MCF 10A (cell line): ENCODE measurements around the gene FBXO17. TPM values are rescaled to one million over a fixed set of nuclear protein-coding genes. Genes with fewer than 3 reads are reported as not detected.

ENCODE experiments used
- BruUV-seq: library from RNA; stranded (reverse); fragments of 400-500 nt; replicated peaks from 2 replicates; lab custom pipeline; 2021; lab: Mats Ljungman, UMichigan
- CTCF ChIA-PET: fragments of 300-600 bp; sonication (Branson Sonifier 250); formaldehyde crosslinking; extraction: SDS; loops from one replicate; lab custom pipeline; 2021; ENCODE audit warnings: antibody characterized with exemption, inconsistent platforms; lab: Yijun Ruan, JAX
- POLR2A ChIA-PET: fragments of 300-600, 350-650 bp; sonication (Branson Sonifier 250); formaldehyde crosslinking; extraction: SDS; loops from one replicate; lab custom pipeline; 2020; ENCODE audit warnings: antibody characterized with exemption, inconsistent platforms; lab: Yijun Ruan, JAX
- DNase-seq: peaks from one replicate; pipeline ENCODE4 v3.0.0-alpha.2; 2018; ENCODE audit not compliant: unreplicated experiment
- H3K27ac Mint-ChIP-seq: one replicate; pipeline ENCODE4 v1.8.0; 2022; ENCODE audit warnings: mild to moderate bottlenecking, low read depth, mixed read lengths; ENCODE audit not compliant: unreplicated experiment
- H3K27me3 Mint-ChIP-seq: one replicate; pipeline ENCODE4 v1.8.0; 2022; ENCODE audit warnings: mixed read lengths; ENCODE audit not compliant: insufficient read depth, unreplicated experiment
- H3K36me3 Mint-ChIP-seq: one replicate; pipeline ENCODE4 v1.8.0; 2022; ENCODE audit warnings: mild to moderate bottlenecking, moderate library complexity, mixed read lengths; ENCODE audit not compliant: insufficient read depth, unreplicated experiment
- H3K4me1 Mint-ChIP-seq: one replicate; pipeline ENCODE4 v1.8.0; 2022; ENCODE audit warnings: mixed read lengths; ENCODE audit not compliant: insufficient read depth, unreplicated experiment
- H3K4me3 Mint-ChIP-seq: one replicate; pipeline ENCODE4 v1.8.0; 2022; ENCODE audit warnings: mild to moderate bottlenecking, moderate library complexity, mixed read lengths; ENCODE audit not compliant: unreplicated experiment
- H3K9me3 Mint-ChIP-seq: one replicate; pipeline ENCODE4 v1.8.0; 2022; ENCODE audit warnings: mixed read lengths; ENCODE audit not compliant: unreplicated experiment
- CTCF ChIP-seq: fragments of 200-600 bp; IDR thresholded peaks from one replicate; pipeline ENCODE4 v1.8.0; 2022; ENCODE audit warnings: antibody characterized with exemption, mild to moderate bottlenecking; ENCODE audit not compliant: unreplicated experiment
- intact Hi-C: fragments of 100-400 bp; cut with micrococcal nuclease; formaldehyde crosslinking; loops from 2 replicates; pipeline ENCODE4 v1.14.1; 2022
- total RNA-seq: library from RNA; stranded (reverse); gene quantifications from 2 replicates; pipeline ENCODE4 v1.2.3, GENCODE V29; 2022

Gene FBXO17
- total RNA-seq, 1 experiment from 2014 or later = 5.8 TPM

DNA sequence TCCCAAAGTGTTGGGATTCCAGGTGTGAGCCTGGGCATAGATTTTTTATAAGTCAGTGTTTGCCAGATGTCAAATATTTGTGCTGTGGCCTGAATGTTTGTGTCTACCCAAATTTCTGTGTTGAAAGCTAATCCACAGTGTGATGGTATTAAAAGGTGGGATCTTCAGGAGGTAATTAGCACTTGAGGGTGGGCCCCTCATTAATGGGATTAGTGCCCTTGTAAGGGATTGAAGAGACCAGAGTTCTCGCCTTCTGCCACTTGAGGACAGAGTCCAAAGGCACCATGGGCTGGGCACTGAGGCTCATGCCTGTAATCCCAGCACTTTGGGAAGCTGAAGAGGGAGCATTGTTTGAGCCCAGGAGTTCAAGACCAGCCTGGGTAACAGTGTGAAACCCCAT is 9.7 kb upstream of the FBXO17 start:
- no peak for DNase-seq
- no peaks in the 10 kb centered on the region for H3K27me3 Mint-ChIP-seq
- H3K9me3 Mint-ChIP-seq = no peaks in the 10 kb centered on the region
- no peak overlapping the region for H3K27ac Mint-ChIP-seq
- no TSS peak for BruUV-seq
- intact Hi-C loops = no loop called here
- ChIA-PET POLR2A (interaction anchor here (0.7 kb wide), 1 partner anchor 72 kb away, joined by 3 read pairs; no protein-coding TSS in a partner anchor), CTCF (interaction anchor here (0.6 kb wide), 1 partner anchor 184 kb away, joined by 3 read pairs; no protein-coding TSS in a partner anchor)
- no peaks in the 10 kb centered on the region for H3K36me3 Mint-ChIP-seq
- H3K4me1 Mint-ChIP-seq = peaks cover 5% of the 10 kb centered on the region
- no peak overlapping the region for H3K4me3 Mint-ChIP-seq
- TF ChIP-seq CTCF = no peak

- POLR2A ChIA-PET = no interaction called here
- no peaks in the 10 kb centered on the region for H3K27me3 Mint-ChIP-seq
- DNase-seq = no peak
- TF ChIP-seq CTCF = no peak
- BruUV-seq = no TSS peak
- intact Hi-C loops = no loop called here
- H3K4me1 Mint-ChIP-seq = no peaks in the 10 kb centered on the region
- CTCF ChIA-PET = no interaction called here
- H3K36me3 Mint-ChIP-seq = no peaks in the 10 kb centered on the region
- no peak overlapping the region for H3K27ac Mint-ChIP-seq
- no peaks in the 10 kb centered on the region for H3K9me3 Mint-ChIP-seq
- H3K4me3 Mint-ChIP-seq = no peak overlapping the region
Measured at GRCh38 chr19:38980583-38981374, 5.2 kb upstream of the FBXO17 start.

DNA sequence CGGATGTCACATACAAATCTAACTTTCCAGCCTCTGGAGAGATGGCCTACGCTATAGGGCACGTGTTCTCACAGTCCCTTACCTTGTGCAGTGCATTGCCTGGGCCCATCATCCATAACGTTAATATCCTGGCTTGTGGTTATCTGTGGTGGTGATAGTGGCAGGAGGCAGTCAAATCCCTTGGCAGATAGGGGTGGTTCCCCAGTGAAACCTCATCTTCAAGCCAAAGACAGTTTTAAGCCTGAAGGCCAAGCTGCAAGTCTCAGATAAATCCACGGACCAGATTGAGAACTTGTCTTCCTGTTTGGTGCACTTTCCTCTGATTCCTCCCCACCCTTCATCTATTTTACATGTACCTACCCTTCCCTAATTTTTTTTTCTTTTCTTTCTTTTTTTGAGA is 4.3 kb upstream of the FBXO17 start:
- H3K4me1 Mint-ChIP-seq = peaks cover 4% of the 10 kb centered on the region
- DNase-seq = no peak
- no peaks in the 10 kb centered on the region for H3K27me3 Mint-ChIP-seq
- no peak overlapping the region for H3K4me3 Mint-ChIP-seq
- TF ChIP-seq CTCF = no peak
- intact Hi-C loops = no loop called here
- H3K27ac Mint-ChIP-seq = no peak overlapping the region
- no peaks in the 10 kb centered on the region for H3K36me3 Mint-ChIP-seq
- POLR2A ChIA-PET = no interaction called here
- BruUV-seq = no TSS peak
- H3K9me3 Mint-ChIP-seq = no peaks in the 10 kb centered on the region
- CTCF ChIA-PET = no interaction called here

GRCh38 chr19:38978326-38978689 is 2.8 kb upstream of the FBXO17 start:
- POLR2A ChIA-PET = no interaction called here
- H3K27me3 Mint-ChIP-seq = no peaks in the 10 kb centered on the region
- H3K9me3 Mint-ChIP-seq = no peaks in the 10 kb centered on the region
- CTCF ChIA-PET = interaction anchor here (0.8 kb wide), 1 partner anchor 11 kb away, joined by 6 read pairs; no protein-coding TSS in a partner anchor
- no peak for DNase-seq
- BruUV-seq = no TSS peak
- H3K4me3 Mint-ChIP-seq = no peak overlapping the region
- TF ChIP-seq CTCF = no peak
- intact Hi-C loops = no loop called here
- H3K4me1 Mint-ChIP-seq = peaks cover 9% of the 10 kb centered on the region
- H3K36me3 Mint-ChIP-seq = no peaks in the 10 kb centered on the region
- no peak overlapping the region for H3K27ac Mint-ChIP-seq
